Small intestine (tissue), 7 donors: ENCODE data around the gene DISP2. TPM values are rescaled to one million over a fixed set of nuclear protein-coding genes. Genes with fewer than 3 reads are reported as not detected.

Experiments used
- DNase-seq, 2 donors: peaks; one replicate each; pipeline versions ENCODE4 v3.0.0 to v3.0.0-alpha.2; 2013
- FAIRE-seq: peaks from 2 replicates; lab custom pipeline; 2012; peaks lifted over from hg19 to GRCh38; lab: Jason Lieb, UNC
- H3K27ac ChIP-seq, 3 donors: one replicate each; pipeline ENCODE4 v1.5.1; 2013; ENCODE audit warnings: low read length in 2 of 3, mild to moderate bottlenecking in 2 of 3, control low read depth in 1 of 3, inconsistent platforms in 1 of 3, low read depth in 1 of 3, moderate library complexity in 1 of 3
- H3K27me3 ChIP-seq, 3 donors: one replicate each; pipeline ENCODE4 v1.6.1; 2013; ENCODE audit warnings: low read length in 3 of 3, inconsistent platforms in 1 of 3; ENCODE audit not compliant: control insufficient read depth in 3 of 3, insufficient read depth in 3 of 3
- H3K36me3 ChIP-seq, 3 donors: one replicate each; pipeline ENCODE4 v1.6.1; 2013; ENCODE audit warnings: low read length in 3 of 3, inconsistent platforms in 1 of 3, low read depth in 1 of 3, mild to moderate bottlenecking in 1 of 3, moderate library complexity in 1 of 3; ENCODE audit not compliant: control insufficient read depth in 3 of 3, insufficient read depth in 2 of 3
- H3K4me1 ChIP-seq, 3 donors: one replicate each; pipeline ENCODE4 v1.6.1; 2013; ENCODE audit warnings: low read length in 2 of 3, inconsistent platforms in 1 of 3, low read depth in 1 of 3, mild to moderate bottlenecking in 1 of 3, moderate library complexity in 1 of 3; ENCODE audit not compliant: control insufficient read depth in 3 of 3, insufficient read depth in 2 of 3
- H3K4me3 ChIP-seq, 3 donors: one replicate each; pipeline ENCODE4 v1.5.1; 2013; ENCODE audit warnings: low read length in 3 of 3, control low read depth in 1 of 3, inconsistent platforms in 1 of 3, low read depth in 1 of 3, mild to moderate bottlenecking in 1 of 3, moderate library complexity in 1 of 3
- H3K9me3 ChIP-seq, 2 donors: one replicate each; pipeline ENCODE4 v1.6.1; 2013; ENCODE audit warnings: low read depth in 1 of 2, low read length in 1 of 2; ENCODE audit not compliant: control insufficient read depth in 2 of 2, insufficient read depth in 1 of 2
- WGBS, 3 donors: extraction: QIAGEN DNeasy Blood & Tissue Kit; methylation state at CpG; one replicate each; pipeline ENCODE4 v1.1.7; 2013; 5-methylcytosine and 5-hydroxymethylcytosine counted together
- polyA plus RNA-seq, 4 donors: library from polyadenylated mRNA; stranded (reverse) in 3 of 4; unstranded in 1 of 4; fragments of 200-250 nt in 3 of 4; fragments of 120-200 nt in 1 of 4; gene quantifications; one replicate each; pipeline versions ENCODE4 v1.2.1 to v1.2.3, GENCODE V29; 2013
- donor health status: healthy with polysubstance abuse.
- donor health status: control.
- donor health status: control.
- donor health status: Bipolar disorder and iron deficiency.
- donor health status: healthy.

The DISP2 gene
- polyA plus RNA-seq, 4 donors = 2.2 to 12.2 (median 5.1) TPM

- no peak overlapping the region for H3K4me3 ChIP-seq
- no peaks in the 10 kb centered on the region for H3K27me3 ChIP-seq
- H3K36me3 ChIP-seq = peaks cover 0 to 7% (median 0%) of the 10 kb centered on the region in 3 donors
- H3K9me3 ChIP-seq = no peaks in the 10 kb centered on the region
- peaks cover 10 to 78% (median 10%) of the 10 kb centered on the region in 3 donors for H3K4me1 ChIP-seq
- H3K27ac ChIP-seq = peak overlapping the region; percentile 90 to 99 (median 97)
- FAIRE-seq (no peak), DNase-seq (peak; percentile 92 to 98)
- 15 to 63% (median 35%) methylated on average over 10 to 11 of the region's 11 CpGs for WGBS, 3 donors
Measured at GRCh38 chr15:40347559-40348473, 10.2 kb upstream of the DISP2 start.

- DNase-seq (no peak), FAIRE-seq (no peak)
- peaks cover 10 to 77% (median 10%) of the 10 kb centered on the region in 3 donors for H3K4me1 ChIP-seq
- H3K4me3 ChIP-seq = no peak overlapping the region
- whole genome bisulfite sequencing, 3 donors = 29 to 69% (median 50%) methylated on average over 5 of the region's 5 CpGs
- no peaks in the 10 kb centered on the region for H3K9me3 ChIP-seq
- peaks cover 0 to 13% (median 4%) of the 10 kb centered on the region in 3 donors for H3K36me3 ChIP-seq
- H3K27ac ChIP-seq = peak overlapping the region; percentile 90 to 99 (median 97)
- no peaks in the 10 kb centered on the region for H3K27me3 ChIP-seq
Measured at GRCh38 chr15:40348474-40348870, 9.5 kb upstream of the DISP2 start.

GRCh38 chr15:40349163-40349562, 8.9 kb upstream of the DISP2 start:
- peak overlapping the region; percentile 90 to 99 (median 97) for H3K27ac ChIP-seq
- H3K4me1 ChIP-seq = peaks cover 10 to 77% (median 10%) of the 10 kb centered on the region in 3 donors
- H3K4me3 ChIP-seq = no peak overlapping the region
- H3K36me3 ChIP-seq = peaks cover 0 to 20% (median 7%) of the 10 kb centered on the region in 3 donors
- peak; percentile 83 to 87 for DNase-seq
- 41 to 68% (median 59%) methylated on average over 5 of the region's 5 CpGs for WGBS, 3 donors
- H3K27me3 ChIP-seq = no peaks in the 10 kb centered on the region
- FAIRE-seq = no peak
- H3K9me3 ChIP-seq = no peaks in the 10 kb centered on the region

GRCh38 chr15:40352281-40352901, 5.6 kb upstream of the DISP2 start:
- peaks cover 6 to 70% (median 7%) of the 10 kb centered on the region in 3 donors for H3K4me1 ChIP-seq
- peak; percentile 54 to 60 for DNase-seq
- H3K9me3 ChIP-seq = no peaks in the 10 kb centered on the region
- FAIRE-seq = no peak
- H3K4me3 ChIP-seq = peak overlapping the region; percentile 1 to 64 (median 60)
- peak overlapping the region; percentile 85 to 97 (median 90) for H3K27ac ChIP-seq
- peaks cover 0 to 50% (median 23%) of the 10 kb centered on the region in 3 donors for H3K36me3 ChIP-seq
- WGBS, 3 donors = 15 to 63% (median 38%) methylated on average over 7 of the region's 7 CpGs
- H3K27me3 ChIP-seq = no peaks in the 10 kb centered on the region

- FAIRE-seq = no peak
- Histone ChIP-seq H3K4me3 (peak overlapping the region in 2 of 3 donors; percentile 60 to 64), H3K9me3 (no peaks in the 10 kb centered on the region), H3K27ac (peak overlapping the region; percentile 90 to 97 (median 92)), H3K27me3 (peaks cover 0 to under 1% (median 0%) of the 10 kb centered on the region in 3 donors), H3K4me1 (peaks cover 3 to 67% (median 5%) of the 10 kb centered on the region in 3 donors), H3K36me3 (peaks cover 0 to 50% (median 23%) of the 10 kb centered on the region in 3 donors)
- peak; percentile 90 to 97 for DNase-seq
- WGBS, 3 donors = 16 to 59% (median 51%) methylated on average over 5 of the region's 5 CpGs
Measured at GRCh38 chr15:40353697-40354096, 4.3 kb upstream of the DISP2 start.

- Histone ChIP-seq H3K36me3 (peaks cover 0 to 50% (median 23%) of the 10 kb centered on the region in 3 donors), H3K27me3 (peaks cover 0 to 8% (median 0%) of the 10 kb centered on the region in 3 donors), H3K4me1 (peaks cover 0 to 60% (median 3%) of the 10 kb centered on the region in 3 donors), H3K9me3 (no peaks in the 10 kb centered on the region), H3K4me3 (peak overlapping the region in 2 of 3 donors; percentile 60 to 64), H3K27ac (peak overlapping the region; percentile 90 to 97 (median 92))
- FAIRE-seq (no peak), DNase-seq (peak in 1 of 2 donors; percentile 45)
- 33 to 41% (median 38%) methylated on average over 9 of the region's 9 CpGs for WGBS, 3 donors
Measured at GRCh38 chr15:40354408-40355171, 3.4 kb upstream of the DISP2 start.

GRCh38 chr15:40355976-40356585, 1.9 kb upstream of the DISP2 start:
- 60 to 84% (median 70%) methylated on average over 5 of the region's 5 CpGs for WGBS, 3 donors
- H3K27ac ChIP-seq = peak overlapping the region in 1 of 3 donors; percentile 92
- H3K9me3 ChIP-seq = no peaks in the 10 kb centered on the region
- peaks cover 0 to 49% (median 3%) of the 10 kb centered on the region in 3 donors for H3K4me1 ChIP-seq
- H3K27me3 ChIP-seq = peaks cover 0 to 8% (median 0%) of the 10 kb centered on the region in 3 donors
- H3K4me3 ChIP-seq = no peak overlapping the region
- DNase-seq (no peak), FAIRE-seq (no peak)
- H3K36me3 ChIP-seq = peaks cover 0 to 52% (median 23%) of the 10 kb centered on the region in 3 donors
